ENCODE data around the gene DRAM2.

- TF ChIP-seq CTCF (IDR thresholded peaks at IDR 0.05; ENCODE audit: low read depth, low read length) (no peak), MYC (IDR thresholded peaks at IDR 0.05; ENCODE audit: low read depth, low read length) (no peak)
Measured at GRCh38 chr1:111161843-111162487, 22.1 kb upstream of the DRAM2 start.

All from NB4 (cell line).